ENCODE results near the gene GCAT.
"Not testable (repeated sequence)": the region's sequence is repeated elsewhere in the genome, so short reads cannot be mapped to it uniquely, and the experiment has no call there.

The GCAT gene

DNA sequence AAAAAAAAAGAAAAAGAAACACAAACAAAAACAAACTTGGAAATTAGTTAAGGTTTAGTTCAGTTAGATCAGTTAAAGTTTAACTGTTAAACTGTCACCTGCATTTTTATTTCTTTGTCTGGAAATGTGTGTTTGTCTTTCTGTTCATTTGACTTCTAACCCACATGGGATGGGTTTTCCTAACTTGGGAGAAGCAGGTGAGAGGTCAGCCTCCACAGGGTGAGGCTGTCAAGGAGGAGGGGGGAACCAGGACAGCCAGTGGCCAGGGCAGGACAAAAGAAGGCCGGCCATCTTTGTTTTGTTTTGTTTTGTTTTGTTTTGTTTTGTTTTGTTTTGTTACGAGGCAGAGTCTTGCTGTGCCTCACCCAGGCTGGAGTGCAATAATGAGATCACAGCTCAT is 13.4 kb upstream of the GCAT start:
- Histone ChIP-seq H3K4me3 (no peak overlapping the region), H3K36me3 (ENCODE audit: insufficient read depth, low read length) (no peaks in the 10 kb centered on the region), H3K27ac (no peak overlapping the region), H3K9ac (ENCODE audit: insufficient read length) (no peak overlapping the region), H3K9me3 (ENCODE audit: low read depth, low read length) (no peaks in the 10 kb centered on the region)
- DNase-seq (ENCODE audit: low read depth, low spot score): no peak
- no peak for TF ChIP-seq FOXP2 (optimal IDR thresholded peaks at IDR 0.05; ENCODE audit: control extremely low read depth, extremely low read length, insufficient read depth)
- no peak for TF ChIP-seq POLR2AphosphoS5 (IDR thresholded peaks at IDR 0.05; ENCODE audit: borderline replicate concordance, low read depth, low read length)

DNA sequence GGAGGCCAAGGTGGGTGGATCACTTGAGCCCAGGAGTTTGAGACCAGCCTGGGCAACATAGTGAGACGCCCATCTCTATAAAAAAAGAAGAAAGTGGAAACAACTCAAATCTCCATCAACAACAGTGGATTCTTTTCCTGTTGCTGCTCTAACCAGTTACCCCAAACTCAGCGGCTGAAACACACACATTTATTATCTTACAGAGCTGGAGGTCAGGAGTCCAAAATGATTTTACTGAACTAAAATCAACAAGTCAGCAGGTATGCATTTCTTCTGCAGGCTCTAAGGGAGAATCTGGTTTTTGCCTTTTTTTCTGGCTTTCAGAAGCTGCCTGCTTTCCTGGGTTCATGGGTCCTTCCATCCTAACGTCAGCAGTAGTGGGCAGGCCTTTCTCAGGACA is 11.7 kb upstream of the GCAT start:
- no peaks in the 10 kb centered on the region for H3K9me3 ChIP-seq (ENCODE audit: low read depth, low read length)
- H3K36me3 ChIP-seq (ENCODE audit: insufficient read depth, low read length): no peaks in the 10 kb centered on the region
- H3K9ac ChIP-seq (ENCODE audit: insufficient read length): no peak overlapping the region
- no peak overlapping the region for H3K4me3 ChIP-seq
- no peak for TF ChIP-seq FOXP2 (optimal IDR thresholded peaks at IDR 0.05; ENCODE audit: control extremely low read depth, extremely low read length, insufficient read depth)
- no peak for DNase-seq (ENCODE audit: low read depth, low spot score)
- H3K27ac ChIP-seq: no peak overlapping the region

DNA sequence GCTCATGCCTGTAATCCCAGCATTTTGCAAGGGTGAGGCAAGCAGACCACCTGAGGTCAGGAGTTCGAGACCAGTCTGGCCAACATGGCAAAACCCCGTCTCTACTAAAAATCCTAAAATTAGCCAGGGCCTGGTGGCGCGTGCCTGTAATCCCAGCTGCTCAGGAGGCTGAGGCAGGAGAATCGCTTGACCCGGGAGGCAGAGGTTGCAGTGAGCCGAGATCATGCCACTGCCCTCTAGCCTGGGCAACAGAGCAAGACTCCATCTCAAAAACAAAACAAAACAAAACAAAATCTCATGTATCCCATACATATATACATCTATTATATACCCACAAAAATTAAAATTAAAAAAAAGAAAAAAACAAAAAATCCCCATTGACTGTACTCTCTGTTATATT is 10.5 kb upstream of the GCAT start:
- DNase-seq (ENCODE audit: low read depth, low spot score); H3K27ac ChIP-seq; H3K36me3 ChIP-seq (ENCODE audit: insufficient read depth, low read length); H3K9ac ChIP-seq (ENCODE audit: insufficient read length); H3K4me3 ChIP-seq; H3K9me3 ChIP-seq (ENCODE audit: low read depth, low read length): not testable (repeated sequence)

- Histone ChIP-seq H3K4me3 (no peak overlapping the region), H3K9ac (ENCODE audit: insufficient read length) (no peak overlapping the region), H3K27ac (no peak overlapping the region), H3K9me3 (ENCODE audit: low read depth, low read length) (no peaks in the 10 kb centered on the region), H3K36me3 (ENCODE audit: insufficient read depth, low read length) (no peaks in the 10 kb centered on the region)
- no peak for TF ChIP-seq POLR2AphosphoS5 (IDR thresholded peaks at IDR 0.05; ENCODE audit: borderline replicate concordance, low read depth, low read length)
- TF ChIP-seq EZH2 (IDR thresholded peaks at IDR 0.05): no peak
- no peak for DNase-seq (ENCODE audit: low read depth, low spot score)
These were observed 9.7 kb upstream of the GCAT start for GRCh38 chr22:37797874-37798500.

- not testable (repeated sequence) for DNase-seq (ENCODE audit: low read depth, low spot score); H3K9ac ChIP-seq (ENCODE audit: insufficient read length); H3K36me3 ChIP-seq (ENCODE audit: insufficient read depth, low read length); H3K27ac ChIP-seq; H3K9me3 ChIP-seq (ENCODE audit: low read depth, low read length); H3K4me3 ChIP-seq
These were observed 7.8 kb upstream of the GCAT start for GRCh38 chr22:37799979-37800378.

GRCh38 chr22:37801946-37802309 is 5.8 kb upstream of the GCAT start:
- H3K36me3 ChIP-seq (ENCODE audit: insufficient read depth, low read length): no peaks in the 10 kb centered on the region
- TF ChIP-seq FOXP2 (optimal IDR thresholded peaks at IDR 0.05; ENCODE audit: control extremely low read depth, extremely low read length, insufficient read depth): no peak
- TF ChIP-seq EZH2 (IDR thresholded peaks at IDR 0.05): no peak
- no peak for TF ChIP-seq POLR2AphosphoS5 (IDR thresholded peaks at IDR 0.05; ENCODE audit: borderline replicate concordance, low read depth, low read length)
- H3K9me3 ChIP-seq (ENCODE audit: low read depth, low read length): no peaks in the 10 kb centered on the region
- H3K27ac ChIP-seq: no peak overlapping the region
- peak overlapping the region; percentile 88 for H3K4me3 ChIP-seq
- no peak for DNase-seq (ENCODE audit: low read depth, low spot score)
- H3K9ac ChIP-seq (ENCODE audit: insufficient read length): peak overlapping the region; percentile 70

- Histone ChIP-seq H3K9ac (ENCODE audit: insufficient read length) (peak overlapping the region; percentile 70), H3K4me3 (peak overlapping the region; percentile 88), H3K27ac (no peak overlapping the region), H3K36me3 (ENCODE audit: insufficient read depth, low read length) (no peaks in the 10 kb centered on the region), H3K9me3 (ENCODE audit: low read depth, low read length) (no peaks in the 10 kb centered on the region)
- TF ChIP-seq FOXP2 (optimal IDR thresholded peaks at IDR 0.05; ENCODE audit: control extremely low read depth, extremely low read length, insufficient read depth): no peak
- peak; percentile 47; the same call in 1 of the 2 replicates for TF ChIP-seq POLR2AphosphoS5 (IDR thresholded peaks at IDR 0.05; ENCODE audit: borderline replicate concordance, low read depth, low read length)
- DNase-seq (ENCODE audit: low read depth, low spot score): no peak
These were observed 5.2 kb upstream of the GCAT start for GRCh38 chr22:37802310-37803194.

GRCh38 chr22:37803195-37803638 is 4.5 kb upstream of the GCAT start:
- TF ChIP-seq FOXP2 (optimal IDR thresholded peaks at IDR 0.05; ENCODE audit: control extremely low read depth, extremely low read length, insufficient read depth): no peak
- no peak for TF ChIP-seq POLR2AphosphoS5 (IDR thresholded peaks at IDR 0.05; ENCODE audit: borderline replicate concordance, low read depth, low read length)
- TF ChIP-seq EZH2 (IDR thresholded peaks at IDR 0.05): no peak
- no peaks in the 10 kb centered on the region for H3K36me3 ChIP-seq (ENCODE audit: insufficient read depth, low read length)
- no peak for DNase-seq (ENCODE audit: low read depth, low spot score)

More at GRCh38 chr22:37803195-37803638, 4.5 kb upstream of the GCAT start:
- Histone ChIP-seq H3K27ac (no peak overlapping the region), H3K4me3 (peak overlapping the region; percentile 88), H3K9ac (ENCODE audit: insufficient read length) (no peak overlapping the region), H3K9me3 (ENCODE audit: low read depth, low read length) (no peaks in the 10 kb centered on the region)
